Lung (tissue), 12 donors: Measurements from ENCODE around the gene RBPJL. TPM values are rescaled to one million over a fixed set of nuclear protein-coding genes. Genes with fewer than 3 reads are reported as not detected.

Experiments used
- ATAC-seq: fragments of 200-7000 bp; cut with Tn5 transposase; one replicate; pipeline ENCODE4 v1.9.1; 2020; ENCODE audit warnings: moderate number of reproducible peaks; ENCODE audit not compliant: insufficient read depth, low FRiP score
- DNase-seq, 3 donors: peaks; one replicate each; pipeline ENCODE4 v3.0.0-alpha.2; 2013 to 2017
- H3K27ac ChIP-seq, 2 donors: one replicate each; pipeline ENCODE4 v1.5.1; 2013; ENCODE audit warnings: mild to moderate bottlenecking in 2 of 2, moderate library complexity in 2 of 2, control low read depth in 1 of 2, inconsistent platforms in 1 of 2, low read depth in 1 of 2, low read length in 1 of 2
- H3K27me3 ChIP-seq, 3 donors: one replicate each; pipeline ENCODE4 v1.5.1; 2013; ENCODE audit warnings: low read length in 2 of 3; ENCODE audit not compliant: control insufficient read depth in 3 of 3, insufficient read depth in 3 of 3
- H3K36me3 ChIP-seq, 4 donors: one replicate each; pipeline ENCODE4 v1.5.1; 2013; ENCODE audit warnings: low read length in 4 of 4, mild to moderate bottlenecking in 1 of 4, moderate library complexity in 1 of 4; ENCODE audit not compliant: control insufficient read depth in 4 of 4, insufficient read depth in 4 of 4
- H3K4me1 ChIP-seq, 5 donors: one replicate each; pipeline ENCODE4 v1.5.1; 2013; ENCODE audit warnings: low read length in 5 of 5, mild to moderate bottlenecking in 2 of 5, moderate library complexity in 1 of 5; ENCODE audit not compliant: control insufficient read depth in 5 of 5, insufficient read depth in 5 of 5
- H3K4me3 ChIP-seq: one replicate; pipeline ENCODE4 v1.5.1; 2013; ENCODE audit warnings: mild to moderate bottlenecking, control low read depth, moderate library complexity
- H3K9ac ChIP-seq, 2 donors: one replicate each; pipeline ENCODE4 v1.5.1; 2013; ENCODE audit warnings: low read length in 2 of 2, control low read depth in 1 of 2; ENCODE audit not compliant: insufficient read depth in 1 of 2
- H3K9me3 ChIP-seq, 4 donors: one replicate each; pipeline ENCODE4 v1.5.1; 2013; ENCODE audit warnings: low read length in 3 of 4, mild to moderate bottlenecking in 1 of 4, moderate library complexity in 1 of 4; ENCODE audit not compliant: control insufficient read depth in 4 of 4, insufficient read depth in 3 of 4
- WGBS, 2 donors: extraction: QIAGEN DNeasy Blood & Tissue Kit; methylation state at CpG; one replicate each; pipeline ENCODE4 v1.1.7; 2013; 5-methylcytosine and 5-hydroxymethylcytosine counted together
- polyA plus RNA-seq, 2 donors: library from polyadenylated mRNA; stranded (reverse); fragments of 200-250 nt; gene quantifications; one replicate each; pipeline ENCODE4 v1.2.1, GENCODE V29; 2013
- total RNA-seq, 2 donors: library from RNA; depleted of rRNA in 1 of 2; stranded (reverse); fragments of >200 nt in 1 of 2; gene quantifications; one replicate each; pipeline ENCODE4 v1.2.1, GENCODE V29; 2014 to 2021
- TF ChIP-seq, protein P1 (sequence below): IDR thresholded peaks from 2 replicates; pipeline ENCODE4 v1.5.1; 2012; ENCODE audit warnings: mild to moderate bottlenecking; ENCODE audit errors: control extremely low read depth, extremely low read depth
- donor health status: control.
- donor health status: control.
- donor health status: Bipolar disorder and iron deficiency.
- donor health status: healthy.
- donor health status: DM: yes; HTN: yes; CAD: no.

RBPJL gene
- total and polyA plus RNA-seq, 4 donors = 0.12 TPM; not detected in 3

DNA sequence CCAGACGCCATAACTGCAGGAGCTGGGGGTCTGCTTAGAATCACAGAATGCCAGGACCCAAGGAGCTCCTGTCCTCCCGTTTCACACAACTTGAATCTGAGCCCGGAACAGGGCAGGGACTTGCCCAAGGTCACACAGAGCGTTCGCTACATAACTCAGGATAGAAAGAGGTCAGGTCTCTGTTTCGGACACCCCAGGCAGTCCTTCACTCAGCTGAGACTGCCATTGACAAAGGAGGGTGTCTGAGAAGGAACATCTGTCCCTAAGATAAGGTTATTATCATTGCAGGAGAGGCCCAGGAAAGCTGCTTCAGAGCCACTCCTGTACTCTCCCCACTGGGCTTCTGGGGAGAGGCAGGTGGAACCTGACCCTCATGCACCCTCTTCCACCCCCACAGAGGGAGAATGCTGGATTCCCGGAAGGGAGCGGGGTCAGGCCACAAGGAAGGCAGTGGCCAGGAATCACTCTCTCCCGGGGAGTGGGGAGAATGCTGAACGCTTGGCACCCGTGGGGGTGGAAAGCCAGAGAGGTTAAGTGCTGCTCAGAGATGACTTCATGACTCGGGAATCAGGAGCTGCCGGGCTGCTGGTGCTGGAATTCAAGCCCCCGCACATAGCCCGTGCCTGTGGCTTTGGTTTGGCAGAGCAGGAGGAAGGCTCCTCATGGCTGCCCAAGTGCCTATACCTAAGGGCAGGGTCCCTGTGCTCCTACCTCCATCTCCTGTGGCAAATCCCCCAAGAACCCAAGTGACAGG is 30.9 kb downstream of the RBPJL start:
- H3K9ac ChIP-seq = no peak overlapping the region
- H3K27me3 ChIP-seq = no peaks in the 10 kb centered on the region
- WGBS, 2 donors = 58 to 81% methylated on average over 15 of the region's 15 CpGs

DNA sequence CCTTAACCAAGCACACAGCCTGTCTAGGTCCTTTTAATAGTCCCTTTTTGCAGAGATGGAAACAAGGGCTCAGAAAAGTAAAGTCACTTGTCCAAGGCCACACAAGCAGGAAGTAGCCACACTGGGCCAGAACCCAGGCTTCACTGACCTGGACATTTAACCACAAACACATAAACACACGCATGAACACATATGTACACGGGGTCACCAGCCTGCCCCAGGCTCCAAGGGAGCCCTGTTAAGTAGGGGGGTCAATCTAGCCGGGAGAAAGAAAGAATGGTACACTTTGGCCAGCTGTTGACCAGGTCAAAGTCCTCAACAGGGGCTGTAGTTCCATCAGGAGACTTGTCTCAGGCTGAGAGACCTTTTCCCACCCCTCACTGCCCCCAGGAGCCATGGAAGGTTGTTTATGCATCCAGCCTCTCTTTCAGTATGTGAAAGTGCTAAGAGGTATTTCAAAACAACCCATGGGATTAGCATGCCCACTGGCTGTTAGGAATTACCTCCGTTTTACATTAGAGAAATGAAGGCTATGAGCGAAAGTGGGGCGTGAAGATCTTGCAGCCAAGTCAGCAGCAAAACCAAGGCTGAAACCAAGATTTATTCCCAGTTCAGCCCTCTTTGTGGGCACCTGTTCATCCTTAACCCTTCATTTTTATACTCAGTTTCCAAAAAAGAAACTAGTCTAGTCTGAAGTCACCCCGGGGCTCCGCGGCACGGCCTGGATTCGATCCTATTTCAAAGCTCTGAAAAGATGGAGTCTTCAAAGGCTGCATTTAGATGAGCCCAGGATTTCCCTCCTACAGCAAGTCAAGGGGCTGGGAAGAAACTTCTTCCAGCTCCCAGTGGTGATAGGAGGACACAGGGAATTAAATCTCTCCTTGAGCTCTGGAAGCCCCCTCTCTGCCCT is 31.7 kb downstream of the RBPJL start:
- Histone ChIP-seq H3K36me3 (peaks cover 0 to 15% (median 8%) of the 10 kb centered on the region in 4 donors), H3K9ac (no peak overlapping the region), H3K4me3 (no peak overlapping the region), H3K4me1 (peaks cover 3 to 30% (median 13%) of the 10 kb centered on the region in 5 donors), H3K9me3 (no peaks in the 10 kb centered on the region), H3K27ac (peak overlapping the region; percentile 84 to 89), H3K27me3 (no peaks in the 10 kb centered on the region)
- ATAC-seq (no peak), DNase-seq (no peak)
- WGBS, 2 donors = 82 to 92% methylated on average over 11 of the region's 11 CpGs
- TF ChIP-seq, protein P1, sequence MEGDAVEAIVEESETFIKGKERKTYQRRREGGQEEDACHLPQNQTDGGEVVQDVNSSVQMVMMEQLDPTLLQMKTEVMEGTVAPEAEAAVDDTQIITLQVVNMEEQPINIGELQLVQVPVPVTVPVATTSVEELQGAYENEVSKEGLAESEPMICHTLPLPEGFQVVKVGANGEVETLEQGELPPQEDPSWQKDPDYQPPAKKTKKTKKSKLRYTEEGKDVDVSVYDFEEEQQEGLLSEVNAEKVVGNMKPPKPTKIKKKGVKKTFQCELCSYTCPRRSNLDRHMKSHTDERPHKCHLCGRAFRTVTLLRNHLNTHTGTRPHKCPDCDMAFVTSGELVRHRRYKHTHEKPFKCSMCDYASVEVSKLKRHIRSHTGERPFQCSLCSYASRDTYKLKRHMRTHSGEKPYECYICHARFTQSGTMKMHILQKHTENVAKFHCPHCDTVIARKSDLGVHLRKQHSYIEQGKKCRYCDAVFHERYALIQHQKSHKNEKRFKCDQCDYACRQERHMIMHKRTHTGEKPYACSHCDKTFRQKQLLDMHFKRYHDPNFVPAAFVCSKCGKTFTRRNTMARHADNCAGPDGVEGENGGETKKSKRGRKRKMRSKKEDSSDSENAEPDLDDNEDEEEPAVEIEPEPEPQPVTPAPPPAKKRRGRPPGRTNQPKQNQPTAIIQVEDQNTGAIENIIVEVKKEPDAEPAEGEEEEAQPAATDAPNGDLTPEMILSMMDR = no peak

More for the DNA sequence above, 30.9 kb downstream of the RBPJL start:
- H3K4me1 ChIP-seq = peaks cover 0 to 22% (median 12%) of the 10 kb centered on the region in 5 donors
- ATAC-seq = peak; percentile 32
- H3K27ac ChIP-seq = peak overlapping the region; percentile 84 to 89
- H3K4me3 ChIP-seq = no peak overlapping the region
- peaks cover 0 to 20% (median 11%) of the 10 kb centered on the region in 4 donors for H3K36me3 ChIP-seq
- TF ChIP-seq, protein P1 = no peak
- no peaks in the 10 kb centered on the region for H3K9me3 ChIP-seq
- DNase-seq = peak in 1 of 3 donors; percentile 47

DNA sequence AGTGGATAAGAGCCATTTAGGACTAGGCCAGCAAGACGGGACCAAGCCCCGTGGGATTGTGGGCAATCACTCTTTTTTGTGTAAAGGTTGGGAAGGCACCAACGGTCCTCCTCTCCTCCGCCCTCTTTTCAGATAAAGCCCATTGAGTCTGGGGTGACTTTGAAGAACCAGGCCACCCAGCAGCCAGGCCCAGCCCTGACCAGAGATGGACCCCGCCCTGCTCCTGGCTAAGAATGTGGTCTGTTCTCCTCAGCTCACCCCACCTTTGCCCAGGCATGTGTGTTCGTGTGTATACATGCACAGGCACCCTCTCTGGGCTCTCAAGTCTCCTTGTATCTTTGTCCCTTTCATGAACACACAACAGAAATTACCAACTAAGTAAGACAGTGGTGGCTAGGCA is 32.4 kb downstream of the RBPJL start:
- TF ChIP-seq, protein P1 = no peak
- no peaks in the 10 kb centered on the region for H3K27me3 ChIP-seq
- no peak overlapping the region for H3K4me3 ChIP-seq
- no peak overlapping the region for H3K9ac ChIP-seq
- H3K36me3 ChIP-seq = peaks cover 0 to 15% (median 8%) of the 10 kb centered on the region in 4 donors
- H3K9me3 ChIP-seq = no peaks in the 10 kb centered on the region
- peaks cover 3 to 33% (median 16%) of the 10 kb centered on the region in 5 donors for H3K4me1 ChIP-seq
- H3K27ac ChIP-seq = peak overlapping the region; percentile 84 to 89
- no peak for DNase-seq
- WGBS, 2 donors = 76 to 91% methylated on average over 6 of the region's 6 CpGs
- no peak for ATAC-seq
